H1 (cell line): ENCODE data around the gene FARS2. TPM values are rescaled to one million over a fixed set of nuclear protein-coding genes. Genes with fewer than 3 reads are reported as not detected.

Experiments used
- EP300 ChIP-seq, 2 experiments: IDR thresholded peaks; 1 replicate in 1 of 2; 2 replicates in 1 of 2; pipeline ENCODE4 v1.6.1; 2011 to 2012; ENCODE audit warnings: low read depth in 2 of 2, low read length in 2 of 2, mild to moderate bottlenecking in 2 of 2, borderline replicate concordance in 1 of 2, inconsistent platforms in 1 of 2, moderate library complexity in 1 of 2
- JUND ChIP-seq: IDR thresholded peaks from 2 replicates; pipeline ENCODE4 v1.6.1; 2011; ENCODE audit warnings: mild to moderate bottlenecking, improper control_type of control experiment, low read length
- KDM4A ChIP-seq: IDR thresholded peaks from one replicate; pipeline ENCODE4 v1.7.1; 2012; ENCODE audit warnings: low read depth, mild to moderate bottlenecking, moderate library complexity, low read length, inconsistent platforms; ENCODE audit not compliant: severe bottlenecking
- POLR2AphosphoS5 ChIP-seq: IDR thresholded peaks from 2 replicates; pipeline ENCODE4 v1.6.1; 2011; ENCODE audit warnings: low read depth, low read length
- SIRT6 ChIP-seq: IDR thresholded peaks from one replicate; pipeline ENCODE4 v1.7.1; 2012; ENCODE audit warnings: low read length, inconsistent platforms
- SP2 ChIP-seq: IDR thresholded peaks from 2 replicates; pipeline ENCODE4 v1.6.1; 2012; ENCODE audit warnings: mild to moderate bottlenecking, low read length, inconsistent platforms
- SRF ChIP-seq: IDR thresholded peaks from 2 replicates; pipeline ENCODE4 v1.6.1; 2011; ENCODE audit warnings: mild to moderate bottlenecking, low read depth, low read length, moderate library complexity
- TAF1 ChIP-seq: IDR thresholded peaks from 2 replicates; pipeline ENCODE4 v1.6.1; 2011; ENCODE audit warnings: mild to moderate bottlenecking, low read depth, low read length
- polyA plus RNA-seq, 7 experiments: library from polyadenylated mRNA; depleted of rRNA in 3 of 7; stranded (reverse) in 5 of 7; unstranded in 2 of 7; fragments of >200 nt in 5 of 7; fragments of 200-250 nt in 2 of 7; gene quantifications; 1 replicate in 5 of 7; 2 replicates in 1 of 7; 4 replicates in 1 of 7; pipeline versions ENCODE4 v1.2.1 to v1.2.3, GENCODE V29; 2011 to 2013; ENCODE audit warnings: missing spikeins in 2 of 7, mixed read lengths in 2 of 7
- total RNA-seq: library from RNA; stranded (reverse); fragmentation: NEBNext Ultra II Directional; extraction: Animal tissue kit (Norgen Biotek cat#: 25700); gene quantifications from 2 replicates; pipeline ENCODE4 v1.2.1, GENCODE V29; 2021

Gene FARS2
- total and polyA plus RNA-seq, 2 of the 8 experiments (the other 6 are each of a cell fraction or from before 2014, with no cell fraction given) = 11.7 to 14.4 TPM

DNA sequence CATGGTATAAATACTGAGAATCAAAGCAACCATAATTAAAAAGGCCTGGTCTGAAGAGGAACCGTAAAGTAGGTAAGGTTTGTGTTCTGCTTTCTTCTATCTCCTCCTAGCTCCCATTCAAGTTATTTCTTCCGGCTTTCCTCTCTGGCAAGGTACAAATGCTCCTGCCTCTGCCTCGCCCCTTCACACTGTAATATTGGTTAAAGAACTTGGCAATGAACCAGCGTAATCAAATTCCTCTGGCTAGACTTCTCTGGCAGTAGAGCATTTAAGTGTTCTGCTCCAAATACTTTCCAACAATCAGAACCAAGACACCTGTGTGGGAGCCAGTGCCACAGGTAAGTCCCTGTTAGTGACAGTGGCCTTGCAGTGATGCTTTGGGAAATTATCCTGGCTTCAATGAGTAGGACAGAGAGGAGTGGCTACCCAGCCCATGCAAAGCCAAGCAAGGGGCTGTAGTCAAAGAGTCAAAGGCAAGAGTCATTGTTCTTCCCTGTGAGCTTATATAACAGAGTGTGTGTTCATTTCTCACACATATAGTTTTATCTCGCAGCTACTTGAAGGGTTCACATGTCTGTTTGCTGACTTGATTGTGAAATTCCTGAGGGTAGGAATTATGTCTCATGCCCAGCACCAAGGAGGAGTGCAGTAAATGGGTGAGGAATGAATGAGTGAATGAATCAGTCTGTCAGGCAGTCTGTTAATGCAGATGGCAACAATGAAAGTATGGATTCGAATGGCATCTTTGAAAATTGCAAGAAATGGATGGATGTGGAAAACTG, 416.1 kb downstream of the FARS2 start (continued):
- no peak for TF ChIP-seq JUND
- no peak for TF ChIP-seq SP2
- no peak for TF ChIP-seq SIRT6
- TF ChIP-seq TAF1 = no peak
- TF ChIP-seq EP300 (IDR thresholded peaks at IDR 0.05; ENCODE audit: borderline replicate concordance in 1 of 2, low read depth in 2 of 2, low read length in 2 of 2) = no peak
- no peak for TF ChIP-seq KDM4A
- TF ChIP-seq POLR2AphosphoS5 = no peak
- TF ChIP-seq SRF = no peak
- TF ChIP-seq, all 59 proteins: peak for 0
